GM19397 (cell line): ENCODE results near the gene GCM1.

Experiments
- ATAC-seq: cut with Tn5 transposase; IDR thresholded peaks from one replicate; pipeline ENCODE4 v1.9.1; 2021; ENCODE audit warnings: mild to moderate bottlenecking, moderate library complexity; ENCODE audit not compliant: unreplicated experiment

The GCM1 gene

DNA sequence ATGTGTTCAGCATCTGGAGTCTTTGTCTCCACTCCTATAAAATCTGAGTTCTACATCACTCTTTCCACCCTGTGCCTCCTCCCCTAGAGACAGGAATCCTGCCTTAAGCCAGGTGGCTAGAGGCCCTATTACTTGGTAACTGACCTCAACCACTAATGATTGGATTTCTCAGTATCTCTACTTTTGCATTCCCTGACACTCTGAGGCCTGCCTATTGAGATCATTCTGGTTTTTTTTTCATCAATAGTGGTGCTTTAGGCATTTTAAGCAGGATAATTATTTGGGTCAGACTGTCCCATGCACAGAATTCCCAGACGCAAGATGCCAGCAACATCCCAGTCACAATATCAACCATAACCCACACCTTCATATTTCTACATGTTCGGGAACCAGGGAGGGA lies 3.9 kb upstream of the GCM1 start:
- no peak for ATAC-seq

DNA sequence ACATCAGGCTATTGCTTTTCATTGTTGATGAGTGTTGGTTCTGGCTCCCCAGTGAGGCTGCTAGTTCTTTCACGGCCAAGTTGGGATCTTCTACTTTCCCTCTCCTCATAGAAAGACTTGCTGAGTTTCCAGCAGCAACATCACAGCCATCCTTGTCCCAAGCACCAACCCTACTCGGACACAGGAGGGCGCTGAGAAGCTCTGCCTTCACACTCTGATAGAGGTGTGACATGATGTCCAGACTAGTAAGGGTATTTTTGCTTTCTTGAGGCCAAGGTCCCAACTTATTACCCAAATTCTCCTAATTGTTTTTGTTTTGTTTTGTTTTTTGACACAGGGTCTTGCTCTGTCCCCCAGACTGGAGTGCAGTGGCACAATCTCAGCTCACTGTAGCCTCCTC lies 3.0 kb upstream of the GCM1 start:
- ATAC-seq = no peak

DNA sequence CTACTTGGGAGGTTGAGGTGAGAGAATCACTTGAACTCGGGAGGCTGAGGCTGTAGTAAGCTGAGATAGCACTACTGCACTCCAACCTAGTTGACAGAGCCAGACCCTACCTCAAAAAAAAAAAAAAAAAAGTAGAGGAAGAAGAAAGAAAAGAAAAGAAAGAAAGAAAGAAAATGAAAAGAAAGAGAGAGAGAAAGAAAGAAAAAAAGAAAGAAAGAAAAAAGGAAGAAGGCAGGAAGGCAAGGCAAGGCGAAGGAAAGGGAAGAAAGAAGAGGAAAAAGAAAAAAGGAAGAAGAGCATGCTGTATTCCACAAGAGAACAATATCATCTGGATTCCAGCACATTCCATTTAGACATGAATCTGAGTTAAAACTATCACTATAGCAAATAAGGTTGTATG lies 3.8 kb downstream of the GCM1 start:
- ATAC-seq = no peak

DNA sequence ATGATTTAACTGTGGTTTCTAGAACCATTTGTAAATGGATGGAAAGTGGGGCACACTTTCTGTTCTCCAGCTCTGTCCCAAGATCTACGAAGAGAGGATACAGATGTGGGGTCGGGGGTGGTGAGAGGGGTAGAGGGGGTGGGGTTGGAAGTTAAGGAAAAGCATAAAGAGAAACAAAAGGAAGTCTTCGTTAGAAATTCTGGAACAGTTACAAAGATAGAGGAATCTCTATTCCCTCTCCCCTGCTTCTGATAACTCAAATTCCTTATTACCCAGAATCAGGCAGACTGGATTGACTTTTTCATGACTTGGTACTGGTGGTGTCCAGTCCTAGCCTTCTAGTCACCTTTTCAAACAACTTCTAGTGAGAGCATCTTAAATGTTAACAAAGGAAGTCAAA lies 4.9 kb downstream of the GCM1 start:
- ATAC-seq = no peak

DNA sequence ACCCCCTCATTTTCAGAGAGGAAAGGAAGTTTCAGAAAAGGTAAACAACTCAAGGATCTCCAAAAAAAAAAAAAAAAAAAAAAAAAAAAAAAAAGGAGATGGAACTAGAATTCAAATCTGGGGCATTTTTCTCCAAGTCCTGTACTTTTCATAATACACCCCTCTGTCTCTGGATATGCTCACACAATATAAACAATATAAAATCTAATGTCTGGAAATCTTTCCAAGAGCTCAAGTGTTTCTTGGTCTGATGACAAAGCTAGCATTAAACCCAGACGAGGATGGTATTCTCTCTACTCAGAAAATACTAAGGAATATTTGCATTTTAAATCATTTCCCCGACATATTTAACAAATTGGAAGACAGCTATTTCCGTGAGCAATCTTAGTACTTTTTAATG lies 5.8 kb downstream of the GCM1 start:
- ATAC-seq = no peak

DNA sequence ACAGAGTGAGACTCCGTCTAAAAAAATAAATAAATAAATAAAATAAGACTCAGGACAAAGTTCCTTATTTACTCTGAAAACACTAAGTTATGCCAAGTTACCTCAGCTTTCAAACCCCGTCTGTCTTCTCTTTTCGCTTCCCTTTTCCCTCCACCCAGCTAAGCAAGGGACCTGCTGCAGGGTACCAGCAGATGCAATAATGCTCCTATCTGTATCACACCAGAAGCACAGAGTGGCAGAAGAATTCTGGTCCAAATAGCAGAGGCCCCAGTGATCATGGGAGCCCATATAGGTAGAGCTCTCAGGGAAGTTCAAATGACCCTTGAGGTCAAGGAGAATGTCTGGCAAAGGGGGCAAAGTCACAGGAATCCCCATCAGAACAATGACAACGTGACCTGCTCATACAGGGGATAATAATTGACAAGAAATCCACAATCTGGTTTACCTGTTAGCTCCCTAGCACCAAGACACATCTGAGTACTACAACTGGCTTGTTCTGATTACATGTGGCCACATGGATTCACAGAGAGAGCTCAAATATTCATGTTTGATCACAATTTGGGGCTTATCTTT lies 8.7 kb downstream of the GCM1 start:
- ATAC-seq = no peak

DNA sequence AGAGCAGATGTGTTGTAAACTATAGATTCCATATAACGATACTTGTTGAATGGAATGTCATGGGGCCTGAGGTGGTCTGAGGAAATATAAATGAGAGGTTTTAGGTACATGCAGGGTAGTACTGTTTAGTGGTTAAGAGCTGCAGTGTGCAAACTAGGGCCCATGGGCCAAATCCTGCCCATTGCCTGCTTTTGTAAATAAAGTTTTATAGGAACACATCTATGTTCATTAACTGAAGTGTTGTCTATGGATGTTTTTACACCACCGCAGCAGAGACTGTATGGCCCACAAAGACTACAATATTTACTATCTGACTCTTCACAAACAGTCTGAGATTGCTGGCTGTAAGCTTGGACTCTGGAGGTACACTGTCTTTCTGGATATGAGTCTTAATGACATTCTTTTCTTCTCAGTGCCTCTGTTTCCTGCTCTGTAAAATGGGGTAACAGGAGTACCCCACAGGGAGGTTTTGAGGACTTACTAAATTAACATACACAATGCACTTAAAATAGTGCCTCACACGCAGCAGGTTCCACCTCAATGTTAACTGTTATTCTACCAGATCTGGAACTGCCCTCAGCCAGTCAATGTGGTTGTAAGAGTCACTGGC lies 12.5 kb downstream of the GCM1 start:
- no peak for ATAC-seq

DNA sequence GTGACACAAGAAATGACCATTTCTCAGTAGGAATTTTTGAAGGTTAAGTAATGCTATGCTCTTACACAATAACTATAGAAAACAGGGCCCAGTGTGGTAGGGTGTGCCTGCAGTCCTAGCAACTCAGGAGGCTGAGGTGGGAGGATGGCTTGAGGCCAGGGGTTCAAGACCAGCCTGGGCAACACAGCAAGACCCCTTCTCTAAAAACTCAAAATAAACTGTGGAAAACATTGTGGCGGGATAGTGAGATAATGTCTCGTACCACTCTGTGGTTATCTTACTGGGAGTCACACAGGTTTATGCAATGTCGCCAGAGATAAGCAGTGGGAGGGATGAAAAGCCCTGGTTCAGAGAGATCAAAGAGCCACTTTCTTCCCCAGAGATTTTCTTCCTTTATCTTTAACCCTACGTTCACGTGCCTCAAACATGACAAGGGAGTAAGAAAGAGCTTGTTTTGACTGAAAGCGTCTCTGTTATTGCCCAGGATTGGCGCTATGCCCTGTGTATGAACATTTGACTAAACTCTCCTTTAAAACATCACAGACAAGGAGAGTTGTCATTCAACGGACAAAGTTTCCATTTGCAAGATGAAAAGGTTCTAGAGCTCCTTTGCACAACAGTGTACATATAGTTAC lies 13.9 kb downstream of the GCM1 start:
- no peak for ATAC-seq

DNA sequence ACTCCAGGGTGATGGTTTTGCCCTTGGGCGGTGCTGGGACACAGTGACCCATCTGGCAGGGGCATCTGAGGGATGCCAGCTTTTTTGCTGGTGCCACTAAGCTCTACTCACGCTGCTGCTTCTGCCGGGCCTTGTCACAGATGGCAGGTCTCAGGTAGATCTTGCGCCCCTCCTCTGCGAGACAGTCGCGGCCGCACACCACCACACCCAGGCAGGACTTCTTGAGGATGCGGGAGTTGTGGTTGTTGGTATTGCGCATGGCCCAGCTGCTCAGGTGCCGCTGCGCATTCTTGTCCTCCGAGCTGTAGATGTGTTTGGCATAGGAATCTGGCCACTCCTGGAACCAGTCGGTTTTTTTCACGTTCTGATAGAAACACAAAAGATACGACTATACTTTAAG lies 14.7 kb downstream of the GCM1 start:
- no peak for ATAC-seq

DNA sequence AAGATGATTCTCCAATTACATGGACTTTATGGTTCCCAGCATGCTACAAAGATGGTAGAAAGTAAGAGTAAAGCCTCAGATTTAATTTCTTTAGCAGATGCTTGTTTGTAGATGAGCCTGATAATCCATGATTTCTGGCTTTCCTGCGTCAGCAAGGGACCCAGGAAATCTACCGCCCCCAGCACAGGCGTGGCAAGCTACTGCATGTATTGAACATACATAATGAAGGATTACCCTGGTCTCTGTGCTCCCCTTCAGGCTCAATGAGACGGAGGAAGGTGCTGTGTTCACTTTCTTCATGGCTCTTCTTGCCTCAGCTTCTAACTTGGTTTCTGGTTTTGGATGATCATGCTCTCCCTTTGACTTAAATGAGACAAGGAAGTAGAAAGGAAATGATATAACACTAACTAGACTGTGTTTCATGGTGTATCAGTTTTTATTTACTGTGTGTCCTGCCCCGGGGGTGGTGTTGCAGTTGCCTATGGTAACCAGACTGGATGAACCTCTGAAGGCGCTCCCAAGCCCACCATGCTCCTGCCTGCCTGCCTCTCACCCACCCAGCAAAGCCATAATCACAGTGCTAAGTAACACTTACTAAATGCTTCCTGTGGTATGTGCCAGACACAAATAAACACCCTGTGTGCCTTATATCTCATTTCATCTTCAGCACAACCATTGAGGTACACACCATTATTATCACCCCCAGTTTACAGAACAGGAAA lies 17.9 kb downstream of the GCM1 start:
- ATAC-seq = no peak

DNA sequence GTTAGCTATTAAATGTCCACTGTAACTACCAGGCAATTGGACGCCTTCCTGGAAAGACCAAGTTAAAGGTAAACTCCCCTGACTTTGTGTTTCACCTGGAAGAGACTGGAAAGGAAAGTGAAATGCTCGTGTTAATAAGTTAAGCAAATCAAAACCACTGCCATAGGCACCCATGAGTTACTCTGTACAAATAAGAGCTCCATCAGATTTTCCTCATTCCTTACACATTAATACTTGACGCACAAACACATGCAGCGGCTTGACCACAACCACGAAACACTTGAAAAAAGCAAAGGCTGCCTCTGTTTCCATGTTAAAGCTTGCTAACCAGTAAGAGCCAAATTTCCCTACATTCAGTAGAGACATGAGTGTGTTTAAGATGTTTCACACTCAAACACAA lies 19.8 kb downstream of the GCM1 start:
- ATAC-seq = no peak

DNA sequence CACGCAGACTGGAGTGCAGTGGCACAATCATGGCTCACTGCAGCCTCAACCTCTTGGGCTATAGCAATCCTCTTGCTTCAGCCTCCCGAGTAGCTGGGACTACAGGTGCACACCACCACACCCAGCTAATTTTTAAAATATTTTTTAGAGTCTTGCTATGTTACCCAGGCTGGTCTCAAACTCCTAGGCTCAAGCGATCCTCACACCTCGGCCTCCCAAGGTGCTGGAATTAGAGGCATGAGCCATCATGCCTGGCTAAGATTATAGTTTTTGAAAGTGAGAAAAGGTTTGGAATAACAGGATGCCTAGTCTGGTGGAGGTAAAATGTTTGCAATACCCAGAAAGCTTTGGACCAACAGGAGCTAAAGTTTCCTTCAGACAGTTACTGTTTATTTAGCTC lies 23.4 kb downstream of the GCM1 start:
- ATAC-seq = no peak

DNA sequence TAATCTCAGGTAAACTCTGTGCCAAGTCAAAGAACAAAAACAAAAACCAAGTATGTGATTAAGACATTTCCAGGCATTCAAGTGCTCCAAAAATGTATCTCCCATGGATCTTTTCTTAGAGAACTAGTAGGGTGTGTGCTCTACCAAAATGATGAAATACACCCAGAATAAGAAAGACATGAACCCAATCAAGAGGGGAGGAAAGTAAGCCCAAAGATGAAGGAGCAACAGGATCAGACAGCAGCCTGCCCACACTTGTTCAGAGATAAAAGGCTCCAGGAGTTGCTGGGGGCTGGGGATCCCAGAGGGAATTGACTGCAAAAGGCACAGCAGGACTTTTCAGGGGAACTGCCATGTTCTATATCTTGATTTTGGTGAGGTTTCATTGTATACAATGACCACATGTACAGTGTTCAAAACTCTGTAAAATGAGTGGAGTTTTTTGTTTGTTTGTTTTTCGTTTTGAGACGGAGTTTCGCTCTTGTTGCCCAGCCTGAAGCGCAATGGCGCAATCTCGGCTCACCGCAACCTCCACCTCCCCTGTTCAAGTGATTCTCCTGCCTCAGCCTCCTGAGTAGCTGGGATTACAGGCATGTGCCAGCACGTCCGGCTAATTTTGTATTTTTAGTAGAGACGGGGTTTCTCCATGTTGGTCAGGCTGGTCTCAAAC lies 24.4 kb downstream of the GCM1 start:
- ATAC-seq = no peak

DNA sequence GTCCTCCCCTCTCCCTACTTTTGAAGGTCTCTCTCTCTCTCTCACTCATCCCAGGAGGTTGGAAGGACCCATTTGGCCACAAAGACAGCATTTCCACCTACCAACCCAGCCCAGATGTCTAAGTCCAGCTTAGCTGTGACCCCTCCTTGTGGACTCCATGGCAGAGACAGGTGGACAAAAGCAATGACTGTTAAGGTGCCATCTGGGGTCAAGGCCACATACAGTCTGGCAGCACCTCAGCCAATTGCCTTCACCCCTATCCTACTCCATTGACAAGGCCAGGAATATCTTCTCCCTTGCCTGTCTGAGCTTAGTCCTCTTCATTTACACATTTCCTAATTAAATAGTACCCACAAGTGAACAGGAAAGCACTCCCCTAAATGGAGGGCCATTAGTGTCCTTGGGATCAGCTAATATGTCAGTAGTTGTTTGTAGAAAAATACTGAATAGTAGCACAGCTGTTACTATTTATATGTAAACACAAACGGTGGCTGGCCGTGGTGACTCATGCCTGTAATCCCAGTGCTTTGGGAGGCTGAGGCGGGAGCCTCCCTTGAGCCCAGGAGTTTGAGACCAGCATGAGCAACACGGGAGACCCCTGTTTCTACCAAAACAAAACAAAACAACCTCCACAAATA lies 28.8 kb downstream of the GCM1 start:
- ATAC-seq = no peak

DNA sequence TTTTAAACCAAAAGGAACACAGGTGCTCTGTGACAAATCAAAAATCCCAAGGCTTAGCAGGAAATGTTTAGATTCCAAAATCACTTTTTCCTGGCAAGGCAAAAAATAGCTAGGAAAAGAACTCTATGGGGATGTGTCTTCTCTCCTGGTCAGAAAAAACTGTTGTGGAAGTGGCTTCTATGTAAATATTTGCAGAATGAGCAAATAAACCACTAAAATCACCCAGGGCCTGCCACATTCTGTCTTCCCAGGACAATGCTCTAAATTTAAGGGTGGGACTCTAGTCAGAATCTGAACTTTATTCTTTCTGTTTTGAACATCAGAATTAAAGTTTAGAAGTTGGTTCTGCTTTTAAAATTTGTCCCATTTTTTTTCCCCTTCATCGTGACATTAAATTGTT lies 29.3 kb downstream of the GCM1 start:
- ATAC-seq = no peak

DNA sequence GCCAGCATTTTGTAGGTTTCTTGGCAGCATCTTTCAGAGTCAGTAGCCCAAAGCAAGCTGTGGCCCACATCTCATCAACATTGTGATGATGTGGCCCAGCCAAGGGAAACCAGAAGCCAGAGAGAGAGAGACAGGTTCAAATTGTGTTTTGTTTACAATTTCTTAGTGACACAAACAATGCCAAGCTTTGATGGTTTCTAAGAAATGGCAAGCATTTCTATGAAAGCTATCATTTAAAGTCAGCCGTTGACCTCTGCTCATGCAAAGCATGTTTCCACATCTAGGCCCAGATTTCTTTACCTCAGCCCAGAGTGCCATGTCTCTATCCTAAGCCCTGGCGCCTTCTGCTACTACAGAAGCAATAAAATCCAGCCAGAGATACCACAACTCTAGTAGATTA lies 32.9 kb downstream of the GCM1 start:
- ATAC-seq = no peak

DNA sequence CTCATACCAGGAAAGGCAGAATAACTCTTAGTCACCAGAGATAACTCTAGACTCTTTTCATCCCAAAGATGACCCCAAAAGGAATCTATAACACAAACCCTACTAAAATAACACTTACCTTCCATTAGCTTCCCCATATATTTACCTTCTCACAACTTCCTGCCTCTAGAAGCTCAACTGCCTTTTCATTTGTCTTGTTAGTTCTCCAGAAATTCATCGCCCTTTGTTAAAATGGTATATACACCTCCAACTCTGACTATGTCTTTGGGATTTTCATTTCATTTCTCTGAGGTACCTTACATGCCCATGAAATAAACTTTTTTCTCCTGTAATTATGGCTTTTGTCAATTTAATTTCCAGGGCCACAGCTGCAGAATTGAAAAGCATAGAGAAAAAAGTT lies 33.5 kb downstream of the GCM1 start:
- no peak for ATAC-seq

DNA sequence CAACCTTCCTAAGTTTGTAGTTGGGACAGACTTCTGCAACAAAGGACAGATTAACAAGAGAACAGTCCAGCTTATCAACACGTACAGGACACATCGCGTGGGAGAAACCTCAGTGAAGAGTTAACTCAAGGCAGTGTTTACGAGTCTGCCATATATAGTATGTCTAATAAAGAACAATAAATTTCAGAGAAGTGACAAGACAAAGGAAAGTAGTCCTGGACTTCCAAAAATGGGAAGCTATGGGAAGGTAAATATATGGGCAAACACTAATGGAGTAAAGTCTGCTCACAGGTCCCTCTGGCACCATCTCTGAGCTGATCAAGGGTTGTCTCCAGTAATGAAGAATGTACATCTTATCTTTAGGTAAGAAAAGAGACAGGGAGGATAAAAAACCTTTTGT lies 34.9 kb downstream of the GCM1 start:
- no peak for ATAC-seq

DNA sequence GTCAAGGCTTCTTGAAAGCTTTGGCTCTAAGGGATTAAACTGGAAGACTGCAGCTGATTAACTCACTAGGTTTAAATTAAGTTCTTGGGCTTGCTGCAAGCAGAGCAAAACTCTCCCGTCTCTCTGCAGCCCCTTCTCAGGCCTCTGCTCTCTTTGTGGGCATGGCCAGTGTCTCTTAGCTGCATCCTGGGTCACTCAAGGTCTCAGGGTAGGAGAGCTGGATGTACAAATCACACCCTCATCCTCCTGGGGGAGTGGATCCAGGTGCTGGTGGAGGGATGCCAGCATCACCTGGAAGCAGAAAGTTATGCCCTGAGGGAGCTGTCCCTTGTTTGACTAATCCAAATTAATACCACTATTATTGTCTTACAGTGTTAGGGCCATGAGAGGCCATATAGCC lies 35.8 kb downstream of the GCM1 start:
- ATAC-seq = no peak

DNA sequence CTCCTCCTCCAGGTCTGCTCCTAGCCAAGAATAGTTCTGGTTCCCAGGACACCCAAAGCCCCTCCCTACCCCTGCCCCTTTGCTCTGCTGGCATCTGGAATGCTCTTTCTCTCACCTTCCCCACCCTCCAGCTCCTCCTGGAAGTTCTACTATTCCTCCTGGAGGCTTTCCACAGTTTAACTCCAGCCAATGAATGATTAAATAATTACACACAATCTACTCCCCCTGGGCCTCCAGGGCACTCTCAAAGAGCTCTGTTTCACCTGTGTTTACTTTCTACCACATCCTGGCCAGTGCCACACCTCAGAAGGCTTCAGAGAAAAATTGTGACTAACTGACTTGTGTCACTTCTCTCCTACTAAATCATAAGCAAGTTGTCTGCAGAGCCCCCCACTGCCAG lies 36.2 kb downstream of the GCM1 start:
- ATAC-seq = no peak

DNA sequence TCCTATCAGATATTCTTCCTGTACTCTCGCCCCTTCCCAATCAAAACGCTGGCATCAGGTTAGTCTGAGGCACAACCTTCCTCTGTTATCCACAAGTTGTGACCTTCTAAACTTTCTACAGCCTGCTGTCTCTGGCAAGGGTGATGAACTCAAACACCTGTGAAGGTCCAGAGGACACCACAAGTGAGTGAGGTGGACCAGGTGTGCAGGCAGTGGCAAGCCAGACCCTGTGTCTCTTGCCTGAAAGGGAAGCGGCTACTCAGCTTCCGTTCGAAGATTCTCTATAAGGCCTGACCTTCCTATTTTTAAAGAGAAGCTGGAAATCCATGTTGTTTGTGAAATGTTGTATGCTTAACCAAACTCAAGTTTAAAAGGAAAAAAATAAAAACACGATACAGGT lies 36.8 kb downstream of the GCM1 start:
- no peak for ATAC-seq
